Measurements from ENCODE around the gene CLCNKB.

CLCNKB gene

DNA sequence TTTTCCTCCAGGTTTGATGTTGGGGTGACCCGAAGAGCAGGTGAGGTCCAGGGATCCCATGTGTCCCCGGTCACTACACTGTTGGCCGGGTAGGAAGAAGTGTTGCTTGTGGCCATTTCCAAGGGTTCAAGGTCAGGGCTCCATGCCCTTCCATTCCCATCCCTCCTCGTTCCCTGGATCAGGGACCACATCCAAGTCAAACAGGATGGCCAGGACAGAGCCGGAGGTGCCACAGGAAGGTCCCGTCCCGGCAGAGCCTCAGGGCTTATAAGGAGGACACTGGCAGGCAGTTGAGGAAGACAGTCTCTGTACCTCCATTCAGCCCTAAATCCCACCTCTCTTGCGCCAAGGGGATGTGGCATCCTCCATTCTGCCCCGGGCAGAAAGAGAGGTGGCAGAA, 51.9 kb downstream of the CLCNKB start:
- no peak for DNase-seq (ENCODE audit: low spot score)

DNA sequence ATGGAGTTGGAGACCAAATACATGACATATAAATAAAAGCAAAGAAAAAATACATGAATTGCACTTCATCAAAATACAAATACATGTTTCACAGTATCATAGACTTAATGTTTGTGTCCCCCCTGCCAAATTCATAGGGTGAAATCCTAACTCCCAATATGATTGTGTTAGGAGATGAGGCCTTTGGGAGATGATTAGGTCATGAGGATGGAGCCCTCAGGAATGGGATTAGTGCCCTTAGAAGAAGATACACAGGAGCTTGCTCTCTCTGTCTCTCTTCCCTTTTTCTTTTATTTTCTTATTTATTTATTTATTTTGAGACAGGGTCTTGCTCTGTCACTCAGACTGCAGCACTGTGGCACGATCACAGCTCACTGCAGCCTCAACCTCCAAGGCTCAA, 55.8 kb downstream of the CLCNKB start:
- no peak for DNase-seq (ENCODE audit: low spot score)

DNA sequence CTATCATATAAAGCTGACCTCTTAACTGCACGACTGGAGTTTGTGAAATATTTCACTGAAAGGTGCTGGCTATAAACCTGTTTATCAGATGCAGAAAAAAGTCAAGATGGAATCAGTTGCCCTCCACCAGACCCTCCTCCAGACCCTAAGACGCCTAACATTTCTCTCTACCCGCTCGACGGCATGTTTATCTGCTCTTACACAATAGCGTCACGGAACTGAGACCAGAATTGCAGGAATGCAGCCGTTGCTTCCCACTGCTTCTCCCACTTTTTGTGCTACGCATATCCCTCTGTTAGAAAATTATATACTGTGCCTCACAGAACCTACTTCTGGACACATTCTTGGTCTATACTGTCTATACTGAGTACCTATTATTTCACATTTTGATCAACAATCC, 58.0 kb downstream of the CLCNKB start:
- no peak for DNase-seq (ENCODE audit: low spot score)
